HG03196 (cell line): ENCODE data around the gene ACVRL1.

Experiments
- ATAC-seq: cut with Tn5 transposase; IDR thresholded peaks from one replicate; pipeline ENCODE4 v1.9.1; 2021; ENCODE audit not compliant: unreplicated experiment

ACVRL1 gene

DNA sequence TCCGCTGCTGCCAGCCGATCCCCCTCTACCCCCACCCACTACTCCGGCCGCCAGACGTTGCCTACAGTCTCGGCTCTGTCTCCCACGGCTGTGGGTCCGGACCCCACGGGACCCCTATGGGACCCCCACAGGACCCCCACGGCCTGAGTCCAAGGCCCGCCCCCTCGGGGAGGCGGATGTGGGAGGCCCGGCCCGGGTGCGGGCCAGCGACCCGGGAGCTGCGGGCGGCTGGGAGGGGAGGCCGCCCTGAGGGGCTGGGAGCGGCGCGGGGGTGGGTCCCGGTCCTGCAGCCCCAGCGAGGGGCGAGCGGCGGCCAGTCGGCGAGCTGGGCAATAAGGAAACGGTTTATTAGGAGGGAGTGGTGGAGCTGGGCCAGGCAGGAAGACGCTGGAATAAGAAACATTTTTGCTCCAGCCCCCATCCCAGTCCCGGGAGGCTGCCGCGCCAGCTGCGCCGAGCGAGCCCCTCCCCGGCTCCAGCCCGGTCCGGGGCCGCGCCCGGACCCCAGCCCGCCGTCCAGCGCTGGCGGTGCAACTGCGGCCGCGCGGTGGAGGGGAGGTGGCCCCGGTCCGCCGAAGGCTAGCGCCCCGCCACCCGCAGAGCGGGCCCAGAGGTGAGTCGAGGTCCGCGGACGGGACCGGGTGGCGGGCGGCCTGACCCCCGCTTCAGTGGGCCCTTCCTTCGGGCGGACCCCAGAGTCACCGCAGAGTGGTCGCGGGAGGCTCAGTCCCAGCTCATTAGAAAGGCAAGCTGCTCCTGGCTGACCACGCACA lies at the start of gene ACVRL1:
Gene ACVRL1 (plus strand): TSS at position 422 of the 773 bp plus-strand sequence. CDS start 4,971 bp downstream, outside the sequence.
- ATAC-seq, result no peak

DNA sequence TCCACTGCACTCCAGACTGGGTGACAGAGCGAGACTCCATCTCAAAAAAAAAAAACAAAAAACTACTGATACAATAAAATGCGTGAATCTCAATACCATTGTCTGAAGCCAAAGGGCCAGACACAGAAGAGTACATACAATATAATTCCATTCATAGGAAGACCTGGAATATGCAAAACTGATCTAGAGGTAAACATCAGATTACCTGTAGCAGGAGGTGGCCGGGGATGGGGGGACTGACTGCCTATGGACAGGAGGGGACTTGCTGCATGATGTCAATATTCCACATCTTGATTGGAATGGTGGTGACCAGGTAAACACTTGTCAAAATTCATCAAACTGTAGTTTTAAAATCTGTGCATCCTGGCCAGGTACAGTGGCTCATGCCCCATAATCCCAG lies 46.3 kb upstream of the ACVRL1 start:
- no peak for ATAC-seq

DNA sequence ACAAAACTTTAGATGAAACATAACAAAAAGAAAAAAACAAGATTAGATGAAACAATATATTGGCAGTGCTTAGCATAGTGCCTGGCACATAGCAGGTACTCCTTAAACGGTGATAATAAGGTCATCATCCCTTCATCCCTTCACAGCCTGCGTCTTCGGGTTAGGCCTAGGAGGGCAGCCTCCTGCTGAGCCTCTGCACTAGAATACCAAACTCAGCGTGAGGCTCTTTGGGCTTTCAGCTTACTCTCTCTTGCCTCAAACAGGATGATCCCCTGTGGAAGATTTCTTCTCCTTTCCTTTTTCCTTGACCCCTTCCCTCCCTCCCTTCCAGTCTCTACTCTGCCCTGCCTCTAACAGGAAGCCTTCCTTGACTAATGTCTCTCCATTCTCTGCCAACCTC lies 44.4 kb upstream of the ACVRL1 start:
- ATAC-seq, result no peak

DNA sequence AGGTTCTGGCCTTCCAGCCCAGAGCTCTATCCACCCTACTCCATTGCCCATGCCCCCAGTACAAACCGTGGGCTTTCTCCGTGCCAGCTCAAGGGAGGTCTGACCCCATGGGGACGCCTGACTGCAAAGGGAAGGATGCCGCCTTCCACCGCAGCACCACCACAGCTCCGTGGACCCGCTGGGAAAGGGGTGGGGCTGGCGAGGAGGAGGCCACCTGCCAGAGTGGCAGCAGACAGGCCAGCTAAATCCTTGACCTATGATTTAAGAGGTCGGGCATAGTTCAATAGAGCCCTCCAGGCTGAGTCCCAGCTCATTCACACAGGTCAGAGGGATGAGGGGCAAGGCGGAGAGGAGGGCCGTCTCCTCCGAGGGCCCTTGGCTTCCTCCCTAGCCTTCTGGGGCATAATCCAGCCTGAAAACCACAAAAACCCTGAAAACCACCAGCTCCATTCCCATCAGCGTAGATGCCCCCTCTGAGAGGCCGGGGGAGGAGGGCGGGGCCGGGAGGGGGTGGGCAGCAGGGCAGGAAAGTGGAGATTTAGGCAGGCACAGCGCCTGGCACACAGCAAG lies 43.9 kb upstream of the ACVRL1 start:
- no peak for ATAC-seq

GRCh38 chr12:51863933-51864832 lies 43.1 kb upstream of the ACVRL1 start:
- ATAC-seq, result no peak

DNA sequence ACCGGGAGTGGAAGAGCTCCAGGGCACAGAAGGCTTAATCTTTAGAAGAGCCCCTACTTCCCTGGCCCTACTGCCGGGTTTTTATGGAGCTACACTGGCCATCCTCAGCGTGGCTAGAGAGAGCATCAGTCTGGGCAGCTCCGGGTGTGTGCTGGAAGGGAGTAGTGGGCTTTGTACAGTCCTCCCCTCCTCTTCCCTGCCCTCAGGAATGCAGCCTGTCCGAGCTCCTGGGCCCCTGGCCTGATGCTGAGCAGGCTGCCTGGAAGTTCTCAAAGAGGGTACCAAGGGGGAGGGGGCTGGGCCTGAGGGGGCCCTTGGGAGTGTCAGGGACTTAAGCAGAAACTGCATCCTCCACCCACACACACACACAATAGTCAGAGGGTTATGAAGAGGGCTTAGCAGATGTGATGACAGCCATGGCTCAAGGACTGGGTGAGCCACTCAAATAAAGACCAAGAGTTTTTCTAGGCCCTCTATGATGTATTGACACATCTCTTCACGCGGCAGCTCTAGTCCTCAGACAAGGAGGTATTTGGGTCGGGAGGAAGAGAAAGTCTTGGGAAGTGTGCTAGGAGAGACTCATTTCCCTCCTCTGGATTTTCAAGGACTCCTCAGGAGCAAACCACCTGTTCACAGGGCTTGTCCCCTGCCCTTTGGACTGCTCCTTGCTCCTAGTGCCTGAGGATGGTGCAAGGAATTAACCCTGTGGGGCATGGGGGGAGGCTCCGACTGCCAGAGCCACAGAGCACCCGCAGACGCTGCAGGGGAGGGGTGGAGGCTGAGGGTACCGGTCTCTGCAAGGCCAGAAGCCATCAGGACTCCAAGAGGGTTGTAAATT lies 42.3 kb upstream of the ACVRL1 start:
- no peak for ATAC-seq

DNA sequence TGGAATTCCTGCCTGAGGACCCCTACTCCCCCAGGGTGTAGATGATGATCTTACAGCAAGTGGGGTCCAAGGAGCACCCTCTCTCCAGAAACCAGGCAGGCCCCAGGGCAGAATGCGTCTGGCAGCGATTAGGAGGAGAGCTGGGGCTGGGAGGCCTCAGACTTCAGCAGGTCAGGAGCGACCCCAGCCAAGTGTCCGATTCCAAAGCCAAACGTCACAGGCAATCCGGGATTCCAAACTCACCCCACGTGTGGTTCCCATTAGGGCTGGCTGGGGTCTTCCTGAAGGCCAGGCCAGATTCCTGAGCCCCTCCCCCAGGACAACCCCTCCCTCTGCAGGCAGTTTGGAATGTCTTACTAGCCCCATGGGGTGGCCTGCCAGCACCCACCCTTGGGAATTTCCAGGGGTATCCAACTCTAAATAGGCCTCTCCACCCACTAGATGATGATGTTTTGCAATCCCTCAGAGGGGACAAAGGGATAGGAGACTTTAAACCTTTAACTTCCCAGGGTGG lies 41.5 kb upstream of the ACVRL1 start:
- no peak for ATAC-seq

DNA sequence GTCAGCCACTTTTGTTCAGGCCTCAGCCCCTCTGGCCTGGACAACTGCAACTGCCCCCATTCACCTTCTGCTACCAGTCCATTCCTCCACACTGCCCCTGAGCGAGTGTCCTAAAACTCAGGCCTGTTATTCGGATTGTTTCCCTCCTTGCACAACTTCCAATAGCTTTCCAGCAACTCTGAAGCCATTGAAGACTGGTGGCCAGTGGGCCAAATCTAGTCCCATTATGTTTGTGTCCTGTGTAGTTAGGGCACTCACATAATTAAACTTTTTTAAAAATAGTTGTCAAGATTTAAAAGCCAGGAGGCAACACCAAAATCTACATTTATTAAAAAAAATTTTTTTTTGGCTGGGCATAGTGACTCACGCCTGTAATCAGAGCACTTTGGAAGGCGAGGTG lies 41.0 kb upstream of the ACVRL1 start:
- ATAC-seq, result no peak

- ATAC-seq, result no peak
Observed at GRCh38 chr12:51866762-51867161, 40.5 kb upstream of the ACVRL1 start.

DNA sequence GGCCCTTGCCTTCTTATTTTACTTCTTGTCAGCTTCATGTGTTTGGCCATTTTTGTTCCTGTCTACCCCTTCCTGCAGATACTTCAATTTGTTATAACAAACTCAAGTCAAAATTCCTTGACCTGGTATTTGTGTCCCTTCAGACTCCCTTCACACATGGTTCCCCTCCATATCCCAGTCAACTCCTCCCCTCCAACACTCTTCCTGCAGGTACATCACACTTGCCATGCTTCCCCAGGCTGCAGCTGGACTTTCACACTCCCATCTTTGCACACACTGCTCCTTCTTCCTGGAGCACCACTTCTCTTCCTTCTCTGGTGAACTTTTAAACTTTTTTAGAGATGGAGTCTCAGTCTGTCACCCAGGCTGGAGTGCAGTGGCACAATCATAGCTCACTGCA lies 39.9 kb upstream of the ACVRL1 start:
- no peak for ATAC-seq

- ATAC-seq, result no peak
Observed at GRCh38 chr12:51867796-51868428, 39.4 kb upstream of the ACVRL1 start.

- ATAC-seq, result no peak
Observed at GRCh38 chr12:51868821-51869495, 38.3 kb upstream of the ACVRL1 start.

DNA sequence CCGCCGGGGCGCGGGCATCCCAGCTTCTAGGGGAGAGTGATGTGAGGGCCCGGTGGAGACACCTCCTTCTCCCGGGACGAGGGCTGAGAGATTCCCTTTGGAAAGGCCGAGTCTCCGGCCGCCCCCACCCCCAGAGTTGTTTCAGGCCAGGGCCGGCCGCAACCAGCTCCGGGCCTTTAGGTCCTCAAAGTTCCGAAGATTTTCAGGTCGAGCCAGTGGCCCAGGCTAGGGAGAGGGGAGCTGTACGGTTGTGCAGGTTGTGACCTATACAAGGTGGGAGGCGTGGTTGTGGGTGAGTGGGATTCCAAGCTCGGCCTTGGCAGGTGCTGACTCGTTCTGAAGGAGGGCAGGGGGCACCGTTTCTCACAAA lies 37.8 kb upstream of the ACVRL1 start:
- no peak for ATAC-seq

- no peak for ATAC-seq
Observed at GRCh38 chr12:51869931-51870330, 37.4 kb upstream of the ACVRL1 start.

GRCh38 chr12:51870504-51870903 lies 36.8 kb upstream of the ACVRL1 start:
- no peak for ATAC-seq

- no peak for ATAC-seq
Observed at GRCh38 chr12:51871126-51871525, 36.2 kb upstream of the ACVRL1 start.

GRCh38 chr12:51871918-51872688 lies 35.2 kb upstream of the ACVRL1 start:
- no peak for ATAC-seq

- no peak for ATAC-seq
Observed at GRCh38 chr12:51872689-51872981, 34.7 kb upstream of the ACVRL1 start.
